Right lobe of liver (tissue), 6 donors: ENCODE results near the gene TFDP3. TPM values are rescaled to one million over a fixed set of nuclear protein-coding genes. Genes with fewer than 3 reads are reported as not detected.
A peak's percentile ranks its signal among the peaks of the same experiment; 100 is the strongest.

Experiments used
- ATAC-seq, 4 donors: fragments of 200-7000 bp; cut with Tn5 transposase; one replicate each; pipeline ENCODE4 v1.9.1; 2020; ENCODE audit warnings: mild to moderate bottlenecking in 4 of 4, moderate library complexity in 4 of 4
- DNase-seq, 3 donors: peaks; one replicate each; pipeline ENCODE4 v3.0.0-alpha.2; 2020
- H3K27ac ChIP-seq, 3 donors: fragments of 200-600 bp; one replicate each; pipeline ENCODE4 v1.8.0; 2022
- H3K27me3 ChIP-seq, 2 donors: fragments of 200-600 bp; one replicate each; pipeline ENCODE4 v1.8.0; 2022
- H3K36me3 ChIP-seq, 4 donors: fragments of 200-600 bp; sonication (generic) in 1 of 4; one replicate each; pipeline versions ENCODE4 v1.5.1 to v1.8.0; 2017 to 2022; ENCODE audit warnings: control low read depth in 1 of 4
- H3K4me1 ChIP-seq, 4 donors: fragments of 200-600 bp; sonication (generic) in 1 of 4; one replicate each; pipeline versions ENCODE4 v1.5.1 to v1.8.0; 2017 to 2022; ENCODE audit warnings: control low read depth in 1 of 4
- H3K4me3 ChIP-seq, 3 donors: fragments of 200-600 bp; one replicate each; pipeline ENCODE4 v1.8.0; 2022
- H3K9me3 ChIP-seq, 4 donors: fragments of 200-600 bp; sonication (generic) in 1 of 4; one replicate each; pipeline versions ENCODE4 v1.5.1 to v1.8.0; 2017 to 2022; ENCODE audit warnings: control low read depth in 1 of 4
- POLR2A ChIP-seq: fragments of 450-650 bp; IDR thresholded peaks from one replicate; pipeline ENCODE4 v1.6.1; 2017; ENCODE audit warnings: antibody characterized with exemption, mild to moderate bottlenecking
- WGBS: methylation state at CpG from one replicate; pipeline ENCODE4 v1.1.6; 2018; ENCODE audit warnings: low coverage, low lambda C conversion rate; ENCODE audit not compliant: insufficient coverage; ENCODE audit errors: missing lambda C conversion rate; 5-methylcytosine and 5-hydroxymethylcytosine counted together
- intact Hi-C, 2 donors: fragments of 100-400 bp; cut with DNase I; formaldehyde crosslinking; loops; one replicate each; pipeline versions ENCODE4 v1.11.2 to v1.14.1; 2022
- total RNA-seq, 6 experiments: library from RNA; depleted of rRNA in 2 of 6; stranded (reverse); fragments of >200 nt in 2 of 6; fragmentation: NEBNext Ultra II Directional in 3 of 6; extraction: Animal tissue kit (Norgen Biotek cat#: 25700) in 3 of 6; gene quantifications; one replicate each; pipeline versions ENCODE4 v1.1.0 to v1.2.4, GENCODE V29; 2016 to 2023
- TF ChIP-seq, protein P1 (sequence below), 4 donors: fragments of 200-600 bp in 3 of 4; fragments of 450-650 bp in 1 of 4; IDR thresholded peaks; one replicate each; pipeline versions ENCODE4 v1.5.1 to v1.8.0; 2016 to 2022; ENCODE audit warnings: antibody characterized with exemption in 4 of 4, mild to moderate bottlenecking in 2 of 4
- donor health status: DM: no; HTN: yes; CAD: no.
- donor health status: DM: no; HTN: no; CAD: no.
- donor health status: DM: no; HTN: no; CAD: no.
- donor health status: DM: no; HTN: yes; CAD: no.
- donor health status: DM: no; HTN: yes; CAD: no.

TFDP3 gene
- total RNA-seq, 6 experiments from 2014 or later = not detected

DNA sequence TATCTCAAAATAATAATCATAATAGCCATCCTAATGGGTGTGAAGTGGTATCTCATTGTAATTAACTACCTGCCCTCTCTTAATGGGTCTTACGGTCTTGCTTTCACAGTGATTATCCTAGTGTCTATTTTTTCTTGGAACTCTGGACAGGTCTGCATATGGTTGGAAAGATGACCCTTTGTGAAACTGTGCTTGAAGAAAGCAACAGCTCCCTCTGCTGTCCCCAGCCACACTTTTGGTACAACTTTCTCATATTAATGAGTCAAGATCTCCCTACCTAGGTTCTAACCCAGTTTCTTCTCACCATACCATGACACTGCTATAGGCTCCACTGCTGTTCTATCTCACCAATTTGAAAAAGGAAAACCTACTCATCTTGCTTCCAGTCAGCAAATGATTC, 2.4 kb downstream of the TFDP3 start:
- Histone ChIP-seq H3K4me1 (no peaks in the 10 kb centered on the region), H3K4me3 (no peak overlapping the region), H3K9me3 (no peaks in the 10 kb centered on the region), H3K27ac (no peak overlapping the region), H3K27me3 (no peaks in the 10 kb centered on the region), H3K36me3 (no peaks in the 10 kb centered on the region)
- WGBS = 17% methylated on average over 1 of the region's 1 CpG
- ATAC-seq (peak in 2 of 4 donors; percentile 24 to 32), DNase-seq (no peak)
- intact Hi-C loops = loop anchor here in 1 of 2 donors (10.0 kb wide), 1 partner anchor 79 kb away; no protein-coding TSS in a partner anchor
- TF ChIP-seq, protein P1, sequence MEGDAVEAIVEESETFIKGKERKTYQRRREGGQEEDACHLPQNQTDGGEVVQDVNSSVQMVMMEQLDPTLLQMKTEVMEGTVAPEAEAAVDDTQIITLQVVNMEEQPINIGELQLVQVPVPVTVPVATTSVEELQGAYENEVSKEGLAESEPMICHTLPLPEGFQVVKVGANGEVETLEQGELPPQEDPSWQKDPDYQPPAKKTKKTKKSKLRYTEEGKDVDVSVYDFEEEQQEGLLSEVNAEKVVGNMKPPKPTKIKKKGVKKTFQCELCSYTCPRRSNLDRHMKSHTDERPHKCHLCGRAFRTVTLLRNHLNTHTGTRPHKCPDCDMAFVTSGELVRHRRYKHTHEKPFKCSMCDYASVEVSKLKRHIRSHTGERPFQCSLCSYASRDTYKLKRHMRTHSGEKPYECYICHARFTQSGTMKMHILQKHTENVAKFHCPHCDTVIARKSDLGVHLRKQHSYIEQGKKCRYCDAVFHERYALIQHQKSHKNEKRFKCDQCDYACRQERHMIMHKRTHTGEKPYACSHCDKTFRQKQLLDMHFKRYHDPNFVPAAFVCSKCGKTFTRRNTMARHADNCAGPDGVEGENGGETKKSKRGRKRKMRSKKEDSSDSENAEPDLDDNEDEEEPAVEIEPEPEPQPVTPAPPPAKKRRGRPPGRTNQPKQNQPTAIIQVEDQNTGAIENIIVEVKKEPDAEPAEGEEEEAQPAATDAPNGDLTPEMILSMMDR (IDR thresholded peaks at IDR 0.05) = peak in 3 of 4 donors; percentile 12 to 38 (median 25)
- TF ChIP-seq POLR2A = no peak

DNA sequence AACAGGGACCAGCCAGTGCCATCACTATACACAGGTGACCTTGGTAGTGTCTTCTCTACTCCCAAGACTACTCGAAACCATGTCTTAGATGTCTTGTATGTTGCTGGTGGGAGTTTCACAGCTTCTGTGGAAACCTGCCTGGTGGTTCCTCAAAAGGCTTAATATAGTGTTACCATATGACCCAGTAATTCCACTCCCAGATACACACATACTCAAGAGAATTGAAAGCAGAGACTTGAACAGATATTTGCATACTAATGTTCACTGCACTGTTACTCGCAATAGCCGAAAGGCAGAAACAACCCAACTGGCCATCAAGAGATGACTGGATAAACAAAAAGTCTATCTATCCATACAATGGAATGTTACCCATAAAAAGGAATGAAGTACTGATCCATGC, 3.1 kb downstream of the TFDP3 start:
- WGBS = 69% methylated on average over 3 of the region's 3 CpGs
- DNase-seq (no peak), ATAC-seq (no peak)
- intact Hi-C loops = loop anchor here in 1 of 2 donors (10.0 kb wide), 1 partner anchor 80 kb away; no protein-coding TSS in a partner anchor
- Histone ChIP-seq H3K27me3 (no peaks in the 10 kb centered on the region), H3K4me1 (no peaks in the 10 kb centered on the region), H3K4me3 (no peak overlapping the region), H3K9me3 (no peaks in the 10 kb centered on the region), H3K36me3 (no peaks in the 10 kb centered on the region), H3K27ac (no peak overlapping the region)
- no peak for TF ChIP-seq POLR2A
- TF ChIP-seq, protein P1 (IDR thresholded peaks at IDR 0.05) = no peak

DNA sequence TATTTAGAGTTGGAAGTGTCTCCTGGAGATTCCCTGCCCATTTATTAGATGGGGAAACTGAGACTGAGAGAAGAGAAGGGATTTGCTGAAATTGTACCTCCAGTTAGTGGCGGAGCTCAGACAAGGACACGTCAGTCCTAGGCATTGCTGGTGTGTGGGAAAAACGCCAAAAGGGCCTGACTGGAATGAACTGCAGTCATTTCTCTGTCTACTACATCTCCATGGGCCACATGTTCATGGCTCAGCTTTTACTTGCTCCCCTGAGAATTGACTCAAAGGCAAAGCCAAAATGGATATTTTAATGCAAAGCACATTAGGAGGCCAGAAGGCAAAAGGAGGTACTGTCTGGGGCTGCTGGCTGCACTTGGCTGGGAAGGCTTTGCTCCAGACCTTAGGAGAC, 3.9 kb downstream of the TFDP3 start:
- DNase-seq = no peak
- ATAC-seq = no peak
- no peaks in the 10 kb centered on the region for H3K4me1 ChIP-seq
- WGBS = 68% methylated on average over 3 of the region's 3 CpGs
- H3K4me3 ChIP-seq = no peak overlapping the region
- intact Hi-C loops = loop anchor here in 1 of 2 donors (10.0 kb wide), 1 partner anchor 80 kb away; no protein-coding TSS in a partner anchor
- H3K36me3 ChIP-seq = no peaks in the 10 kb centered on the region
- H3K9me3 ChIP-seq = no peaks in the 10 kb centered on the region
- TF ChIP-seq POLR2A = no peak
- TF ChIP-seq, protein P1 (IDR thresholded peaks at IDR 0.05) = no peak
- no peak overlapping the region for H3K27ac ChIP-seq
- H3K27me3 ChIP-seq = no peaks in the 10 kb centered on the region

- 58% methylated on average over 4 of the region's 5 CpGs for WGBS
- ATAC-seq (no peak), DNase-seq (no peak)
- no peak overlapping the region for H3K27ac ChIP-seq
- TF ChIP-seq, protein P1 (IDR thresholded peaks at IDR 0.05) = no peak
- TF ChIP-seq POLR2A = no peak
- H3K27me3 ChIP-seq = no peaks in the 10 kb centered on the region
- no peaks in the 10 kb centered on the region for H3K4me1 ChIP-seq
- H3K36me3 ChIP-seq = no peaks in the 10 kb centered on the region
- intact Hi-C loops = loop anchor here in 1 of 2 donors (10.0 kb wide), 1 partner anchor 82 kb away; no protein-coding TSS in a partner anchor
- H3K4me3 ChIP-seq = no peak overlapping the region
- H3K9me3 ChIP-seq = no peaks in the 10 kb centered on the region
Measured at GRCh38 chrX:133213117-133213516, 5.0 kb downstream of the TFDP3 start.

- no peak overlapping the region for H3K27ac ChIP-seq
- ATAC-seq = no peak
- 52% methylated on average over 2 of the region's 2 CpGs for WGBS
Measured at GRCh38 chrX:133207751-133208150, 10.4 kb downstream of the TFDP3 start.

More at GRCh38 chrX:133207751-133208150, 10.4 kb downstream of the TFDP3 start:
- Histone ChIP-seq H3K36me3 (no peaks in the 10 kb centered on the region), H3K27me3 (peaks cover 0 to 8% of the 10 kb centered on the region in 2 donors), H3K9me3 (no peaks in the 10 kb centered on the region), H3K4me1 (no peaks in the 10 kb centered on the region), H3K4me3 (no peak overlapping the region)
- intact Hi-C loops = no loop called here
- no peak for TF ChIP-seq POLR2A
- DNase-seq = no peak
